NCI-H2171 treated with DMSO at 0.1 percent for 48 hours (cell line): ENCODE measurements around the gene TMBIM6.
A peak's percentile ranks its signal among the peaks of the same experiment; 100 is the strongest.
"Not testable (repeated sequence)": the region's sequence is repeated elsewhere in the genome, so short reads cannot be mapped to it uniquely, and the experiment has no call there.

Experiments used
- DNase-seq: peaks from one replicate; lab custom pipeline; 2025; lab: John Stamatoyannopoulos, UW

The TMBIM6 gene

DNA sequence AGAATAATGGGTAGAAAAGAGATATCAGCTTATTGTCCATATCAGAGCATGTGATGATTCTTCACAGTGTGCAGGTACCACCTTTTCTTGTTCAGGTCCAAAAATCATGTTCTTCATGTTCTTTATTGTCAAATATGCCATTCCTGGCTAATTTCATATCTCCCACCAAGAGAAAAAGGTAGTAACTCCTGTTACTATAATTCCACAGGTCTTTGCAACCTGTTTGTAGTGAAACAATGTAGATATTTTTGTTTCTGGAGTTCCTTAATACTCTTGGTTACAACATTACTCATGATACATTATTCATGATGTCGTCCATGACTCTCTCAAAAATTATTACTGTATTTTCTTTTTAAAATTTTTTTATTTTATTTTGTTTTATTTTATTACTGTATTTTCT is 11.3 kb upstream of the TMBIM6 start:
- DNase-seq, result no peak

DNA sequence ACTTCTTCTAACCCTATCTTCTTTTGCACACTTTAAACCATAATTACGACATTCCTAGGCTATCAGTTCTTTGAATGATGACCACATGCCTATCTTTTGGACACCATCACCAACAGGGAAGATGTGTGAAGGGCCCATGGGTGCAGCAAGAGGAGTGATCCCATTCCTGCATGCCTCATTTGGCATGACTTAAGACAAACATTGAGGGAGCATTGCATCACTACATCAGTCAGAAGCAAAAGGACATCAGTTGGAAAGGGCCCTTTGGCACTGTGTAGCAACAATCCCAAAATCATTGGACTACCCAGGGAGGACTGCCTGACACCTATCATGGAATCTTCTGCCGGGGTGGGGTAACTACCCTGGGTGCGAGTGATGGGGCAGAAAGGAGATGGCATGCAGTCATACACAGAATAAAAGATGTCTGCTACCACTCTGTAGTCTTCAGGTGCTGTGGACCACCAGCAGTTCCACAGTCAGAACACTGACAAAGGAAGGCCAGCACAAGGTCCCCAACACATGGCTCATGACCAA is 10.7 kb upstream of the TMBIM6 start:
- no peak for DNase-seq

DNA sequence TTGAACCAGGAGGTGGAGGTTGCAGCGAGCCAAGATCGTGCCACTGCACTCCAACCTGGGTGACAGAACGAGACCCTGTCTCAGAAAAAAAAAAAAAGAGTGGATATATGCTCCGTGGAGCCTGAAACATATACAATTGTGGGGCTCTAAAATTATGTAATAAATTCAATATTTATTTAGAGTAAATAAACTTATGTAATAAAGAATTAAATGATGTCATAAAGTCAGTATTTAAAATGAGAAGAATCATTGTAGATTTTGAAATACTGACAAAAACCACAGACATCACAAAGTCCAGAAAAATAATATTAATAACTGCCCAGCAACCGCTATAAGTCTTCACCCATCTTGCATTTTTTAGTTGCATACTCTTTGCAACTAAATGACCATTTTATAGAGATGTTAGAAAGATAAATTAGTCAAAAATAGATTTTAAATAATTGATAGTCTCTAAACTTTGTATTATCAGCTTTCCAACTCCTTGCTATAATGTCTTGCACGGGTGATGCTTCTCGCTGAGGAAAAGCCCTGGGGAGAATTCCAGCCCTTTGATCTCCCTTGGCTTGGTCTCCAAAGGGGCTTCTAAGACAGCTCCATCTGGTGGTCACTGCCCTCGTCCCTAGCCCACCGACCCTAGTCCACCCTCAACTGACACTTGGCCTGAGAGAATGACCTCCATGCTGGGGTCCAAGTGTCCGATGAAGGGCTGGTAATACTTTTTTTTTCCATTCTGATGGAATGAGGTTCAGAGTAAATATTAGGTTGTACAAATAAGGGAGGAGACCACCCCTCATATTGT is 7.9 kb upstream of the TMBIM6 start:
- no peak for DNase-seq

DNA sequence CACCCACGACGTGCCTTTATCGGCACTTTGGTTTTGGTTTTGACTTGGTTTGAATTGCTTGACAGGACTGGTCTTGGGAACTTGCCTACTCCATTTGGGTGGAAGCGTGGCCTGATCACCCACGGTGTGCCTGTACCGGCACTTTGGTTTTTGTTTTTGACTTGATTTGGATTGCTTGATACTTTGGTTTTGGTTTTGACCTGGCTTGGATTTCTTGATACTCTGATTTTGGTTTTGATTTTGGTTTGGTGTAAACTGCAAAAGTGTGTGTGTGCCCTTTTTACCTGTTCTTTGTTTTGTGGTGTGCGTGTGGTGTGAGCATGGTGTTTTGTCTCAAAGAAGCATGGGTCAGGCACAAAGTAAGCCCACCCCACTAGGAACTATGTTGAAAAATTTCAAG is 6.5 kb upstream of the TMBIM6 start:
- not testable (repeated sequence) for DNase-seq

DNA sequence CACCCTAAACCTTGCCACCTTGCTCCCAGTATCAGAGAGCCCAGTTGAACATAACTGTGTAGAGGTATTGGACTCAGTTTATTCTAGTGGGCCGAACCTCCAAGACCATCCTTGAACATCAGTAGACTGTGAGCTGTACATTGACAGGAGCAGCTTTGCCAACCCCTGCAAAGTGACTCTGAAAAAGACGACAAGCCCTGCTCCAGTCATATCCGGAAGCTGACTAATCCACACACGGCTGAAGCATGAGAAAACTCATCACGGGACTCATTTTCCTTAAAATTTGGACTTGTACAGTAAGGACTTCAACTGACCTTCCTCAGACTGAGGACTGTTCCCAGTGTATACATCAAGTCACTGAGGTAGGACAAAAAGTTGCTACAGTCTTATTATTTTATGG is 2.6 kb upstream of the TMBIM6 start:
- not testable (repeated sequence) for DNase-seq

DNA sequence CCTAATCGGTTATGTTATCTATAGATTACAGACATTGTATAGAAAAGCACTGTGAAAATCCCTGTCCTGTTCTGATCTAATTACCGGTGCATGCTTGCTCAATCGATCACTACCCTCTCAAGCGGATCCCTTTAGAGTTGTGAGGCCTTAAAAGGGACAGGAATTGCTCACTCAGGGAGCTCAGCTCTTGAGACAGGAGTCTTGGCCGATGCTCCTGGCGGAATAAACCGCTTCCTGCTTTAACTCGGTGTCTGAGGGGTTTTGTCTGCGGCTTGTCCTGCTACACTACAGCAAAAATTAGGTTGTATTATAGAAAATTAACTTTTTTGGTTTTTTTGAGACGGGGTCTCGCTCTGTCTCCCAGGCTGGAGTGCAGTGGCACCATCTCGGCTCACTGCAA is 1.1 kb upstream of the TMBIM6 start:
- DNase-seq, result not testable (repeated sequence)

DNA sequence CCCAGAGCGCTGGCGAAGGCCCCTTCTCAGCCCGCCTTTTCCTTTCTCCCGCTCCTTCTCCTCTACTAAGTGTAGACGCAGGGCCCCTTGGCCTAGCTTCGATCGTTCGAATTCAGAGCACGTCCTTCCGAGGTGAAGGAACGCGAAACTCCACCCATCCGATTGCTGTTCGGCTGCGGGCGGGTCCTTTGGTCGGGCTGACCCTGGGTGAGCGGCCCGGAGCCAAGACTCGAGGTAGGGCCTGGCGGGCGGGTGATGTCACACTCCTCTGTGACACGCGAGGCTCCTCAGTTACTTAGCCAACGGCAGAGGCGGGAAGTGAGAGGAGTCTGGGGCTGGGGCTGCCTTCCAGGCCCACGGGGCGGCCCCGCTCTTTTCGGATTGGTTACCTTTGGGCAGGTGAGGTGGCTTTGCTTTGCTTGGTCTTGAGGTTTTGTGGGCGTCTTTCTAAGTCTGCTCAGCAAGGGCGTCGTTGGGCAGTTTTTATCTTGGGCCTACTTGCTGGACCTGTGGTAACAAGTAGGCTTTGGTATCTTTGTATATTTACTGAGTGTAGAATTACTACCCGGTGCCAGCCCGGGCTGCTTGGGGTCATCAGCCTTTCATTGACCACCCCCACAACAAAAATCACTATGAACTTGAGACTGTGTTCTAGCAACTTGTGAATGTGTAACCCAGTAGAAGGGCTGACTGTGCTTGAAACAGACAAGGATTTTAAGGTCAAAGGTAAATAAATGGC is 694 bp downstream of the TMBIM6 start:
- DNase-seq, result peak; percentile 71

DNA sequence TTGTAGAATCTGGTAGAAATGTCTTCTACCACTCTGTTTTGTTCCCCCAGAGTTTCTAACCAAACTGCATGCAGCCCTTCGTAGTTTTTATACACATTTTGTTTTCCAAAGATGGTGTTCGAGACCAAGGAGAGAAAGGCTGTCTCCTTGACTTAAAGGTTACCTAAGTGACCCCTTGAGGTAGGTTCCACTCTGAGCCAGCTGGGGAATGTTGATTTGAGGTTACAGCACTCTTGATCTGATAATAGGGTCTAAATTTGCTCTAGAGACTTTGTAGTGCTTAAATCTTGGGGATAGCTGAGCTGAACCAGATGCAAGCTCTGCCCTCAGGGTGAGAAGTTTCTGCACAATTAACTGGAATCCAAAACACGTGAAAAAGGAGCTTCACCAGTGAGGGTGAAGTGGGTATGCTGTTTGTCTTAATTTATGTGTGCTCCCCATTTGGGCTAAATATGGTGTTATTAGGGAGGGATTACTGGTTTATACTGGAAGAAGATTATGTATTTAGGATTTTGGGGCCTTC is 3.1 kb downstream of the TMBIM6 start:
- DNase-seq, result no peak

DNA sequence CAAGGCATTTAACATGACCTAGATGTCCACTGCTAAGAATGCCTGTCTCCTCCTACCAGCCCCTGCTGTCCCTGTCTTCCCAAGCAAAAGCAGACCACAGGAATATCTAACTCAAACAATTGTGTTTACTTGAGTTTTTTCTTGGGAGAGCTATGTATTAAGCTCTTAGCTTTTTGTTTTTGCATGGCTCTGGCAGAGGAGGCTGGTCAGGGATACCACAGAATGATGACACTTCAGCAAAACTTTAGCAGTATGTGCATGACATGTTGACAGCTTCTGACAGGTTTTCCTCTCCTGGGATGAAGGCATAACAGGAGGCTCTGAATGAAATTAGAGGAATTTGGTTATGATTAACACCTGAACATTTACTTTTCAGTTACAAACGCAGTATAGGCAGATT is 6.9 kb downstream of the TMBIM6 start:
- no peak for DNase-seq

DNA sequence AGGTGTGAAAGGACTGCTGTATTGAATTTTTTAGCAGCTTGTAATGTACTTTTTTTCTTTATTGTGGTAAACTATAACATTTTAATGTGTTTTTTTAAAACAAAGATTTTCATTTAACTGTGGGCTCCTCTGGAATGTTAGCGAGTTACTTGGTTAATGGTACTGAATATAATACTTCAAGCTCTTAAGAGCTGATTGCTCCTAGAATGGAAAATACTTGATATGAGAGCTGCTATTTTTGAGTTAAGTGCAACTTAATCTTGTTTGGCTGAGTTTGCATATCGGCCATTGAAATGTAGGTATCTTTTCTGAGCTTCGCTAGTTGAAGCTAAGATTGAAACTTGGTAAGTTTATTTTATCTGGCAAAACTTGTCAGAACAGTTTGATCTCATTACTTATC is 7.4 kb downstream of the TMBIM6 start:
- DNase-seq, result no peak

DNA sequence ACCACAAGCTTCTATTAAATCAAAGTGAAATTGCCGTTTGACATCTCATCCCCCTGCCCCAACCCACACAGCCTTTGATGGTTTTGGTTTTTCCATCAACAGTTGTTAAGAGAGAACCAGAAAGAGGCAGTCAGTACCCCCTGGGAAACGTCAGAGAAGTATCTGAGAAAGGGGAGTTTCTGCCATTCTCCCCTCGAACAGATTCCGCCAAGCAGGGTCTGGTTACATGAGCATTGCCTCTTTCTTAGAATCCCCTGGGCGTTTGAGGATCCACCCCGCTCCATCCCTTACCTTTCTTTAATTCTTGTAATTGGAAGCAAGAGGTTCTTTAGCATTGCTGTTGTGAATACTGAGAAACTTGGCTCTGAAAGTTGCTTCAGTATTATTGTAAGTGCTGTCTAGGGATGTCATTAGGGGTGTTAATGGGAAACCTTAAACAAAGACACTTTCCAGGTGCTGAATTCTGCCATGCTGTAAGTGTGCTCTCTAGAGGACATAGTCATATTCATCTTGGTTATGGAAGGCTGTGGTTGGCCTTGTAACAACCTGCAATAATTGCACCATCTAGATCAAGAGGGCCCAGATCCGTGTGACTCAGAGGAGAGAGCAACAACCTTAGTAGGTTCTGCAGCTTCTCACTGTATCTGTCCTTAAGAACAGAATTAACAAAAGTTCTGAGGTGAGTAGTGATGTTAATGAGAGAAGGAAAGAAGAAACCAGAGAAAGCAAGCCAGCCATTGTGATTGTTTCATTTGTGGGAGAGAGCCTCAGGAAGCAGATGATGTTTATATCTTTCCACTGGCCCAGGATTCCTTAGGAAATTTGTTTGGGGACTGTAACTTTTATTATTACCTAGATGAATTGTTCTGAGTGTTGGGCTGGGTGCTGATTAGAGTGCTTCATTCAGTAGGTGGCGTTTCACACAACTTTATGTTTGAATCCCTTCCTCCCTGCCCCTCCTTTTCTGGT is 9.0 kb downstream of the TMBIM6 start:
- DNase-seq, result peak; percentile 44

DNA sequence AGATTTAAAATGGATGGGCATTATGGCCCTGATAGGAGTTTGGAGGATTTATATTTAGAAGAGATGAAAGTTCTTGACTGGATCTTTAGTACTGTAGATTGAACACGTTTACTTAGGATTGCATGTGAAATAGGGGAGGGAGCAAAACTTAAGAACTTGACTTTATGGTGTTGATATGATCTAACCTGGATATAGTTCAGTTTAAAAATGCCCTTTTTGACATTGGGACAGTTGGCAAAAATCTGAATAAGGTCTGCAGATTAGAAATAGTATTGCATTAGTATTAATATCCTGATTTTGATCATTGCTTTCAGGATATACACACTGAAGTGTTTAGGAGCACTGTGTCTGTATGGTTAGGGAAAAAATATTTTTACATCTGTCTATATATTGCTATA is 9.6 kb downstream of the TMBIM6 start:
- no peak for DNase-seq

DNA sequence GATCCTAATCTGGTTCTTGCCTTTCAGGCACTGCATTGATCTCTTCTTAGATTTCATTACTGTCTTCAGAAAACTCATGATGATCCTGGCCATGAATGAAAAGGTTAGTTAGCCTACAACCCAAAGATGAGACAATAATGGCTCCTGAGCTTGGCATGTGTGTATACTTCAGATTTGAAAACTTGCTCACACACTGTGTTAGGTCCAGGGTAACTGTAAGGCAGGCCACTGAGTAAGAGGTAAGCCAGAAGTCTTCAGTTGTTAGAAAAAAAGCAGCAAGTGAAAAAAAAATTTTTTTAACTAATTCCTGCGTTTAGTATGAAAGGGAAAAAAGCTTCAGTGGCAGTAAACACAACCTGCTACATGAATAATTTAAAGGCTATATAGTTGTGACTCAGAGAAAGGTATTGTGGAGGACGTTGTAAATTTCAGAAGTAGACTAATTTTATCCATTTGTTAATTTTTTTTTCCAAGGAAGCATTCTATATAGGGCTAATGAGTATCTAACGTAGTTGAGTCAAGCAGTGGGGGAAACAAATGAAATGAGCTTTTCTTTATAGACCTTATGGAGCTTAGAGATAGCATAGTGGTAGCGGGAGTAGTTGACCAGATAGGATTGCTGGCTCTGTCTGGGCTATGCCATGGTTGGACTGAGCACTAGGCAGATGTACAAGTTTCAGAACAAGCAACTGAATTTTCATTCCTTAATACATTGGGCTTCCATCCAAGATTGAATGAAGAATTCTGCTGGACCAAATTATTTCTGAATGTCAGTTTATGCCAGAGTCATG is 20.5 kb downstream of the TMBIM6 start:
- no peak for DNase-seq

DNA sequence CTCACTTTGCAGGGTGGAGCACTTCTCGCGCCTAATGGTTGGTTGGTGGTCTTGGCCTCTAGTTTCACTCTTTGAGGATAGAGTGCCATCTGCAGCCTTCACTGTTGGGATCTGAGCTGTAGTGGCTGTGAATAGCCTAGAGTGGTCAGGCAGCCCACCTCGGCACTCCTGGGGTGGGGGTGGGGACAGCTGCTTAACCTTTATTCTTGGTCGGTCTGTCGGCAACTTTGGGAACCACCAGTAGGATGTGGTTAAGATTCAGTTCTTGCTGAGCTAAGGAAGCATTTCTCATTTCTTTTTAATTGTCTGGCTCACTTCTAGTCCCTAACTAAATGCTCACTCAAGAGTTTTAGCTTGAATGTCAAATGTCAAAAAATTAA is 21.1 kb downstream of the TMBIM6 start:
- DNase-seq, result no peak

DNA sequence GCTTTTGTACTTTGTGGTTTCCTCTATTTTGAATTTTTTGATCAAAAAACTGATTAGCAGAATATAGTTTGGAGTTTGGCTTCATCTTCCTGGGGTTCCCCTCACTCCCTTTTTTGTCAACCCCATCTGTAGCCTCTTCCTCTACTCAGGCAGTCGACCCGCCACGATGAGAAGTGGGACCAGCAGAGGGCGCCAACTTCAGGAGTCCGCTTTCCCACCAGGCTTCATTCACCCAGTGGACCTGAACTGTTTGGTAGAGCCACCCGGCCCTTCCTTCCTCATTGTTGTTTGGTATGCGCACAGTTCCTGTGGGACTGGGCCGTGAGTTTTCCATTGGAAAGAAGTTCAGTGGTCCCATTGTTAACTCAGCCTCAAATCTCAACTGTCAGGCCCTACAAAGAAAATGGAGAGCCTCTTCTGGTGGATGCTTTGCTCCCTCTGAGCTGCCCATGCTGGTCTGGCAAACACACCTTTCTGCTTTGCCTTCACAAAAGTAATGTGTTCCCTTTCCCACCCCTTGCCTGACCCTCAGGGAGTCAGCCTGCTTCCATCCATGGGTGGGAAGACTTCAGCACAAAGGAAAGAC is 21.7 kb downstream of the TMBIM6 start:
- peak; percentile 9 for DNase-seq

DNA sequence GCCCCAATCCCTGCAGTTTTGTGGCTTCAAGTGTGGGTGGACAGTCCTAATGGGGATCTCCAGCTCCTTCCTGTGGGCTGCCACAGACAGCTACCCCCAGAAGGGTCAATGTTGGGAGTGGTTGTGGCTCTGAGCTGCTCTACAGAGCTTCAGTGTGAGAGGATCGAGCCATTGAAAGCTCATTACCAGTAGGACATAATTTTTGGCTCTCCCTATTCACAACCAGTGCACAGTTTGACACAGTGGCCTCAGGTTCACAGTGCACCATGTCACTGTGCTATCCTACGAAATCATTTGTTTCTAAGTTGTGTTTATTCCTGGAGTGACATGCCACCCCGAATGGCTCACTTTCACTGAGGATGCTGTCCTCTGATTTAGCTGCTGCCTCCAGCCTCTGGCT is 22.8 kb downstream of the TMBIM6 start:
- no peak for DNase-seq

DNA sequence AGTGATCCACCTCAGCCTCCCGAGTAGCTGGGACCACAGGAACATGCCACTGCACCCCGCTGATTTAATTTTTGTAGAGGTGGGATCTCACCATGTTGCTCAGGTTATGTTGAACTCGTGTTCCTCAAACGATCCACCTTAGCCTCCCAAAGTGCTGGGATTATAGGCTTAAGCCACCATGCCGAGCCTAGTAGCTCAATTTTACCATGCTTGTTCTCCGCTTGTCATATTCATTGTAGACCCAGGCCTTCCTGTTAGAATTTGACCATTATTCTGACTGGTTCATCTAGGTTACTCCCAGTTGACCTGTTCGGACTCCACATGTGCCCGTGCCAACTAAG is 24.7 kb downstream of the TMBIM6 start:
- DNase-seq, result no peak

DNA sequence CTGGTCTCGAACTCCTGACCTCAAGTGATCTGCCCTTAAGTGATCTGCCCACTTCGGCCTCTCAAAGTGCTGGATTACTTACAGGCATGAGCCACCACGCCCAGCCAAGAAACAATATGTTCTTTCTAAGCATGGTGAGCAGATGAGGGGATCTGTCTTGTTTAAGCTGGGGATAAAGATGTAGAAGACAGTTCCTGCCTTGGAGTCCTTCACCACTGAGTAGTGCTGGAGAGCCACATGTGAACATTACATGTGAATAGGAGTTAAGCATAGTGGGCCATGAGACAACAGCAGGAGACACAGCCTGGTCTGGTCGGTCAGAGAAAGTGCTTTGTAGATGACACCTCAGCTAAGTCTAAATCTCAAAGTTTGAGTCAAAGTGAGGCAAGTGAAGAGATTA is 26.0 kb downstream of the TMBIM6 start:
- DNase-seq, result no peak

DNA sequence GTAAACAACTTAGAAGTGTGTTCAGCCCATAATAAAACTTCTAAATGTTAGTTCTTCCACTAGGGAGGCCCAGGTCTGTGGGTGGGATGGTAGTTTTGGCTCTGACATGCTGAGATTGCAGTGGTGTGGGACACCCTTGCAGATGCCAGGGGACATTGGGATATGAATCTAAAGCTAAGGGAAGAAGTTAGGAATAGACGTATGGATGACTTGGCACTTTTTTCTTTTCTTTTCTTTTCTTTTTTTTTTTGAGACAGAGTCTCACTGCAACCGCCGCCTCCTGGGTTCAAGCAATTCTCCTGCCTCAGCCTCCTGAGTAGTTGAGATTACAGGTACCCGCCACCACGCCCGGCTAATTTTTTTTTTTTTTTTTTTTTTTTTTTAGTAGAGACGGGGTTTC is 31.7 kb downstream of the TMBIM6 start:
- DNase-seq, result not testable (repeated sequence)

DNA sequence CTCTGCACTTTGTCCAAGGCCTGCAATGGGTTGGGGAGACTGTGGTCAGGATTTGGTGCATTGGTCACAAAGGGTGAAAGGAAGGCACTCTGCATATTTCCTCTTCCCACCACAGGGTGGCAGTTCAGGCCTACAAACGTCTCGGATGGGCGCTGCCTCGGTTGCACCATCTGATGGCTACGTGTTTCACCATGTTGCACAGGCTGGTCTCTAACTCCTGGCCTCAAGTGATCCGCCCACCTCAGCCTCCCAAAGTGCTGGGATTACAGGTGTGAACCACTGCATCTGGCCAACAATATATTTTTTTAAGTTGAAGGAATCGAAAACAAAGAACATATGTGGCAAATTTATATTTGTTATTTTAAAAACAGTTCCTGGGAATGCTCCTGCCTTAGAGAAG is 35.1 kb downstream of the TMBIM6 start:
- peak; percentile 86 for DNase-seq

DNA sequence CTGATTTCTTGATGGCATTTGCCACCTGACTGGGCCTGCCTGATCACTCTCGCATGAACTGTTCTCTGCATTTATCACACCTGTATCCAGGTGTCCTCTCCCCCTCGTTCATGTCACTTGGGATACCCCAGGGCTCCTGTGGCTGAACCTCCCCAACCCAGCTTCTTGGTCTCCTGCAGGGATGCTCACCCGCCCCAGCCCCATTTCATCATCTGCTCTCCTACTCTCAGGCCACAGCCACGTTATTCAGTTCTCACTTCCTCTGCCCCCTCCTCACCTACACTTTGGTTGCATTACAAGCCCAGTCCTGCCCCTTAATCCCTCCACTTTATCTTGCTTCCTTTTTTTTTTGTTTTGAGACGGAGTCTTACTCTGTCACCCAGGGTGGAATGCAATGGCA is 35.5 kb downstream of the TMBIM6 start:
- peak; percentile 91 for DNase-seq
